GM12872 (cell line): Measurements from ENCODE around the gene ARHGEF7.

Source experiments
- CTCF ChIP-seq: IDR thresholded peaks from 3 replicates; pipeline ENCODE4 v1.5.1; 2011; ENCODE audit warnings: low read depth, mild to moderate bottlenecking, low read length, moderate library complexity; ENCODE audit not compliant: insufficient read depth

ARHGEF7 gene

GRCh38 chr13:111317042-111317550, 202.0 kb downstream of the ARHGEF7 start:
- TF ChIP-seq CTCF, result no peak

GRCh38 chr13:111317571-111318345, 202.6 kb downstream of the ARHGEF7 start:
- no peak for TF ChIP-seq CTCF

- TF ChIP-seq CTCF, result no peak
These were observed 203.3 kb downstream of the ARHGEF7 start for GRCh38 chr13:111318386-111318785.

GRCh38 chr13:111319521-111319920, 204.4 kb downstream of the ARHGEF7 start:
- TF ChIP-seq CTCF, result no peak

- no peak for TF ChIP-seq CTCF
These were observed 205.1 kb downstream of the ARHGEF7 start, which contains the start of gene TEX29 for GRCh38 chr13:111319998-111320911. TSS of gene TEX29 (plus strand) at chr13:111320642. CDS start at chr13:111320891, 249 bp downstream.

- no peak for TF ChIP-seq CTCF
These were observed 207.1 kb downstream of the ARHGEF7 start for GRCh38 chr13:111322001-111322915.

- no peak for TF ChIP-seq CTCF
These were observed 207.8 kb downstream of the ARHGEF7 start for GRCh38 chr13:111322916-111323331.
